Left renal pelvis (tissue), 4 donors: ENCODE results near the gene FGF16. TPM values are rescaled to one million over a fixed set of nuclear protein-coding genes. Genes with fewer than 3 reads are reported as not detected.
"Not testable (repeated sequence)": the region's sequence is repeated elsewhere in the genome, so short reads cannot be mapped to it uniquely, and the experiment has no call there.

Experiments used
- DNase-seq, 4 donors: peaks; one replicate each; pipeline ENCODE4 v3.0.0-alpha.2; 2013; ENCODE audit warnings: low read depth in 4 of 4, low spot score in 3 of 4
- polyA plus RNA-seq, 4 donors: library from polyadenylated mRNA; unstranded; fragments of 120-200 nt; gene quantifications; one replicate each; pipeline ENCODE4 v1.2.1, GENCODE V29; 2013; ENCODE audit not compliant: insufficient read length in 4 of 4

Gene FGF16
- 1 to 10 TPM in 1 of 4 donors, under 1 TPM in 2, not detected in 1; 0.26 to 6.3 (median 0.60) TPM for polyA plus RNA-seq

GRCh38 chrX:77446908-77447652 is at the start of gene FGF16:
TSS of gene FGF16 (plus strand) at chrX:77447389. CDS start at chrX:77447675, 286 bp downstream.
- DNase-seq, result no peak

DNA sequence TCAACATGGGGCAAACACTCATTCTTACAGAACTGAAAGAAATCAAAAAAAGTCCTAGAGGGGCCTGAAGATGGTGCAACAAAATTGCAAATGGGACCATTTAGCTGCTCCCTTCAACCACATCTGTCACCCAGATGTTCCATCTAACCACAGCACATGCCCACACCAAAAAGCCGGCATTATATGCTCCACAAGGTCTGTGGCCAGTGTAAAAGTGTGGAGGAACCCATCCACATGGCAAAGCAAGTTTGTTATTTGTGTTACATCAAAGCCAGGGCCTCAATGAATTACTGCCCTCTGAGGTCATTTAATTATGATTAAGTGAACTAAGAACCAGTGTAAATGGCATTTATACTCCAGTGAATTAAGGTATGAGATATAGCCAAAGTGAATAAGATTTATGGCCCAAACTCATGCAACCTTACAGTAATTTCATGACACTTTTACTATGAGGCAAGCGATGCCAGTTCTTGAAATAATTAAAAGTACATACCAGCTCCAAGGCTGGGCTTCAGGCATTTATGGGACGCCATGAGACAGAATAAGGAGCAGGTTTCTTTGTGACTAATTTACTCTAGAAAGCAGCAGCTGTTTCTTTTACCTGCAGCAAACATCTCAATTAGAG is 48.7 kb upstream of the FGF16 start:
- DNase-seq, result no peak

GRCh38 chrX:77404419-77404818 is 42.8 kb upstream of the FGF16 start:
- no peak for DNase-seq

- not testable (repeated sequence) for DNase-seq
Observed at GRCh38 chrX:77407821-77408220, 39.4 kb upstream of the FGF16 start.

DNA sequence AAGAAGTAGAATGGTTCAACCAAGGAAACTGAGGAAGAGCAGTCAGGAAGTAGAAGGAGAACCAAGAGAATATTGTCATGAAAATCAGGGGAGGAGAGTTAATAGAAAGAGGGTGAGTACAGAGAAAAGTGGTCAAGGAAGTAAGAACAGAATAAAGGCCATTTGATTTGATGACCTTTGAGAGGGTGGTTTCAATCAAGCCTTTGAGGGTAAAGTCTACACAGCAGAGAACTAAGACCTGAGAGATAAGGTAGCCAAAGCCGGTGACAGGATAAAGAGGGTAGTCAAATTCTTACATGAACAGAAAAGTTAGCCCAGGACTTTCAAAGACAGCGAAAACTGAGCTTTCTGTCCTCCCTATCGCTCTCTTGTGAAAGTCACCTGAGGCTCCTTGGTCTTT is 34.6 kb upstream of the FGF16 start:
- no peak for DNase-seq

DNA sequence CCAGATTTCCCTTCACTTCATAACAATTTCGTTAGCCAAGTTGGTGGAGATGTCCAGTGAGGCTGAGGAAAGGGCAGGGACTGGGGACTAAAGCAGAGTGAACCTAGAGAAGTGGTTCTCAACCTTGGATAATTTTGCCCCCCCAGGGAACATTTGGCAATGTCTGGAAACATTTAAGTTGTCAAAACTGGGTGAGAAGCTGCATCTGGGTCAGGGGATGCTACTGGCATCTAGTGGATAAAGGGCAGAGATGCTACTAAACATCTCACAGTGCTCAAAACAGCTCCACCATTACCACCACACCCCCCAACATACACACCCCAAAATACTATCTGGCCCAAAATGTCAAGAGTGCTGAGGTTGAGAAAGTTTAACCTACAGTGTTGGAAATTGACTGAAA is 32.0 kb upstream of the FGF16 start:
- DNase-seq, result no peak

GRCh38 chrX:77415882-77416281 is 31.3 kb upstream of the FGF16 start:
- no peak for DNase-seq

DNA sequence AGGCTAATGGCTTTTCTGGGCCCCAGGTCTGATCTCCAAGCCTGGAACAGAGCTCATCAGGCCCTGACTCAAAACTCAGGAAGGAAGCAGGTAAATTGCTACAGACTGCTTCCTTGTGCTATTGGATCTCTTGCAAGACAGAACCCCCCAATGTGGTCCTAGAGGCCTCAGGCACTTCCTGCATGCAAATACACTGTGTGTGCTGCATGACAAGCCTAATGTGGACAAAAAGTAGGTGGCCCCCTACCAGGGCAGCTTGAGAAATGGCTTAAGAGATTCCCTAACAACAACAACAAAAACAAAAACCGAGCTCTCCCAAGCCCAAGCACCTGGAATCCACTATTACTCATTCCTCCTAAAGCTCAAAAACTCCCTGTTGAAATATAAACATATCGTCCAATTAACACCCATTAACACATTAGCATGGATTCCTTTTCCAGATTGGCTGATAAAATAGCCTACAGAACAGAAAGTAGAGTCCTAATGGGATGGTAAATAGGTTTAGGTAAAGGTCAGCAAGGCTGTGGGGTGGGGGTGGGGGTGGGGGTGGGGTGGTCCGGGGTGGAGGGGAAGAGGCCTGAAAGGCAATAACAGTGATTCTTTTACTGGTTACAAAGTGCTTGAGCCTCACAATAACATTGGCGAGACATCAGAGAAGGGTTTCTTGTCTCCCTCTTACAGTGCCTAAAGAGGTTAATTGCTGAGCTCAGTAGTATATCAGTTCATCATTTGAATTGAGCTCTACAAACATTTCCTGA is 24.1 kb upstream of the FGF16 start:
- DNase-seq, result no peak

DNA sequence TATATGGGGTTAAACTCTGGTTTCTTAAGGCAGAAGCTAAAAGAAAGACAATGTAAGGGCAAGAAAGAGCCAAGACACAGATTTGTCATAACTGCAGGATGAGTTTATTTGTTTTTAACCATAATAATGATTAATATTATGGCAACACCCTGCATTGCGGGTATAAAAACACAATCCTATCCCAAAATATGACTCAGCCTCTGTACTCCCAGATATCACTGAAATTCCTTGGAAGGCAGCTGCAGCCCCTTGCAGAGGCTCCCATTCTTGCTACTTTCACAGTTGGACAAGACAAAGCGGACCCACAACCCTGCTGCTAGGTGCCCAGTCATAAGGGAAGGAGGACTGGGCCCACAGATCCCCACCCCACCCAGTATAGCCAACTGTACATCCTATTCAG is 20.4 kb upstream of the FGF16 start:
- no peak for DNase-seq

GRCh38 chrX:77427611-77428010 is 19.6 kb upstream of the FGF16 start:
- no peak for DNase-seq

DNA sequence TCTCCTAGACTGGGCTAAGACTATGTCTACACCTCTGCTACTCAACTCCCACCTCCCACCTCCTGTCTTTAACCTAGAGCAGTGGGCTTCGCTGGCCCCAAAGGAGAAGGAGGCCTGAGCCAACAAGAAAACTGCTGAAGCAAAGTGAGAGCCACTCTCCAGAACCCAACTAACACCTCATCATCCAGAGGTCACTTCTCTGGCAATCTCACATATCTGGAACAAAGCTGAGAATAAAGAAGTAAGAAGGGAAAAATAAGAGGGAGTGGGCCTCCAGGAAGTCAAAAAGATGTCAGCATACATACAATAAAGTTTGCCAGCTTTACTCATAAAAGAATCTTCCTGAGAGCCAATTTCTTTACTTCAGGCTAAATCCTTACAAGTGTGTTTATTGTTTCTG is 18.6 kb upstream of the FGF16 start:
- DNase-seq, result no peak

DNA sequence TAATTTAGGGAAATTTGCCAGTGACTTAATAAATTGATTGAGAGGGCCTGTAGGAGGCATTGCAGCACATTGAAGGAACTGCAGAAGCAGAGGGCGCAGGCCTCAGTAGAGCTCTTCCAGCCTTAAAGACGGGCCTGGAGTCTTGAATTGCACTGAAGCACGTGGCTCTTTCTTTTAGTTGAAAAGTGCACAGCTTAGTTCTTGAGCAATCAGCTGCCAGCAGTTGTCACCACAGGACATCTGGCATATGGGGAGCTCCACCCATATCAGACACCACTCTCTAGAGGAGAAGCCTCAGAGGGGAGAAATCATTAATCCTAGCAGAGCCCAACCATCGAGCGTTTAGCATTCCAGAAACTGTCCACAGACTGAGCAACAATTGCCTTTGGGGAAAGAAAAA is 16.0 kb upstream of the FGF16 start:
- no peak for DNase-seq

GRCh38 chrX:77433001-77433400 is 14.2 kb upstream of the FGF16 start:
- DNase-seq, result no peak

DNA sequence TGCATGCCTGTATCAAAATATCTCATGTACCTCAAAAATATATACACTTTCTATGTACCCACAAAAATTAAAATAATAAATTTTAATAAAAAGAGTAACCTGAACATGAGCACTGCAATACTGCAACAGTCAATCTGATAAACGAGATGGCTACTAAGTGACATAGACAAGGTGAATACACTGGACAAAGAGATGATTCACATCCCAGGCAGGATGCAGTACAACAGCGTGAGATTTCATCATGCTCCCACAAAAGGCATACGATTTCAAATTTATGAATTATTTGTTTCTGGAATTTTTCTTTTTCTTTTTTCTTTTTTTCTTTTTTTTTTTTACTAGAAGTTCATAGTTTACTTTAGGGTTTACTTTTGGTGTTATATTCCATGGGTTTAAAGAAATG is 12.2 kb upstream of the FGF16 start:
- no peak for DNase-seq

DNA sequence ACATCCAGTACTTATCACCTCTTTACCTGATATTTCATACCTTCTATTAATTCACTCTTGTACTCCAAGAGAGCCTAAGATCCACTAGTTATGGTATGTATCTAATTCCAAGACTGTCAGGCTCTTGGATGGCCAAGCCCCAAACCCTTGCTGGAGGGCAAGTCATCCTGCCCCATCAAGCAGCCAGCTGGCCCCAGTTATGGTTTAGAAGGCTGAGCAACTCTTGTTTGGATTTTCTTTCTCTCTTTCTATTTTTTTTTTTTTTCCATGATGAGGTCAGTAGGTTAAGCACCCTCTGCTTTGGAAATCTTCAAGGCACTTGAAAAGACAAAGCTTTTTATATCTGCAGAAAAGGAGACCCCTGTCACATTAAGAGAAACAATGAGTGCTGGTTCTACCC is 10.9 kb upstream of the FGF16 start:
- DNase-seq, result no peak

GRCh38 chrX:77436682-77437081 is 10.5 kb upstream of the FGF16 start:
- DNase-seq, result no peak

DNA sequence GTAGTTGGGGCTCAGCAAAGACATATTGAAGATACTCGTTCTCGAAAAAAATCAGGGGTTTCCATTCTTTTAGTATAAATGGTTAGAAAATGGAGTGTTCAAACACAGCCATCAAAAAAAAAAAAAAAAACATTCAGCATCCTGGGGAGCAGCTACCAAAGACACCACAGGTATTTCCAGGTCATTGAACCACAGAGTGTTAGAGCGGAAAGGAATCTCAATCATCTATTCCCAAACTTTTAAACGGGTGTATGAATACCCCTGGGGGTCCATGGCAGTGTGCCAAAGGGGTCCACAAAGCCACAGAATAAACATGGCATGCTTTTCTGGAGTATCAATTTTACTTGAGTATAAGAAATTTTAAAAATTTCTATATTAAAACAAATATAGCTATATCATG is 6.9 kb upstream of the FGF16 start:
- DNase-seq, result no peak

DNA sequence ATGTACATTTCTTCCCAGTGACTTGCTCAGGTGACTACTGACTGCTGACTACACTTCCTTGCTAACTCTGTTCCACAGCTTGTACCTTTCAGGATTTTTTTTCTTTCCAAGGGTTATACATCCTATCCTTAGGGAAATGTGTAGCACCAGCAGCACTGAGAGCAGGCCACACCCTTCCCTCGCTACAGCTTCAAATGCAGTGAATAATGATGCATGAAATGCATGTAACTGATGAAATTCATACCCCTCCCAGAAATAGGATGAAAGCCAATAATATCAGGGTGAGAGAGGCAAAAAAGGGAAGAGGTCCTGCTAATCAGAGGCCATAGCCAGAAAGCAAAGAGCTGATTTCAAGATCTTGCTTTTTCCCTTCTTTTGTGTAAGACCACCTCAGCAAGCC is 6.2 kb upstream of the FGF16 start:
- DNase-seq, result no peak

DNA sequence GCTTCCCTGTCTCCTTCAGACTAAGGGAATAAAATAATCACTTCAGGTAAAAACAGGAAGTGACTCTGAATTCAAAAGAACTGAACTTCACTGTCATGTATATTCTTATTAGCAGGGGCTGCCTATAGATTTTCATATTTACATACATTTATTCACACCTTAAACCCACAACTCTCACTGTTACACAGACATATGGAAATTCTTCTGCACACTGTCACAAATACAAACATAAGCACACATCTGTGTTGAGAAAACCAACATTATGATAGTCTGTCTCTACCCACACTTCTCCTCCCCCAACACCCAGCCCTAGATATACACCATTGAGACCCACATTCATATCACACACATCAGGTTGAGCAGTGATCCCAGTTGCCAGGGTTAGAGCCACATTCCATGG is 5.7 kb upstream of the FGF16 start:
- DNase-seq, result no peak

DNA sequence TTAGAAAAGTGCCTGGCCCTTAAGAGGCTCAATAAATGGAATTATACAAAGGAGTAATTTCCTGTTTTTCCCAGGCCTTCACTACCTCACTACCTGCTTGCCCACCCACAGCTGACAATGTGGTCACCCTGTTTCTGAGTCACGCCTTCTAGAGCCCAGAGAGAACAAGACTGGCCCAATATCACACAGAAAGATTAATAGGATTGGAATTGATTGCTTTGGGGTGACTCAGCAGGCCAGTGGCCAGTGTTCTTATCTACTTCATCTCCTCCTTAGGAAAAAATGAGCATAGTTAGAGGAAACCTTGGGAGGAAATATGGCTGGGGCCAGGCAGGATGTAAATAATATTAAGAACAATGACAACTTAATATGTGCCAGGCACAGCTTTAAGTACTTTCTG is 4.5 kb upstream of the FGF16 start:
- DNase-seq, result no peak

DNA sequence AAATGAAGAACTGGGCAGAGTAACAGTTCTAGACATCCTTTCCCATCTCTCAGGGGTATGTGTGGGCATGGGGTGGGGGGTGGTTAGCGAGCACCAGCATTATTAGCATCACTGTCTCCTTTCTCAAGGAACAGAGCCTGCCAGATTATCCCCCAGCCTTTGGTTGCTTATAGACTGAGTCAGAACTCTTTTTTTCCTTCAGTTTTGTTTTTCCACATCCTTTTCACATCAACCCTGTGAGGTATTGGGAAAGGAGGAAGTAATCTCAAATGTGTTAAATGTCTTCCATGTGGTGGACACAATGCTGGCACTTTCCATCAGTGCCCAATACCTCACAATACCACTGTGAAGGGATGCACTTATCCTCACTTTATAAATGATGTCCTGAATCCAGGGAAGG is 3.1 kb upstream of the FGF16 start:
- no peak for DNase-seq

- no peak for DNase-seq
Observed at GRCh38 chrX:77444545-77444944, 2.6 kb upstream of the FGF16 start.
